H1 (cell line): ENCODE measurements around the gene SLC30A7. TPM values are rescaled to one million over a fixed set of nuclear protein-coding genes. Genes with fewer than 3 reads are reported as not detected.

Source experiments
- CTCF ChIA-PET: fragments of 300-600 bp; sonication (Branson Sonifier 250); formaldehyde crosslinking; loops from one replicate; lab custom pipeline; 2021; ENCODE audit not compliant: partially characterized antibody; lab: Charles Lee
- POLR2A ChIA-PET: fragments of 300-600 bp; sonication (Branson Sonifier 250); formaldehyde crosslinking; loops from one replicate; lab custom pipeline; 2021; ENCODE audit warnings: inconsistent platforms; ENCODE audit not compliant: partially characterized antibody; lab: Charles Lee
- DNase-seq, 2 experiments: peaks; one replicate each; pipeline versions ENCODE4 v3.0.0 to v3.0.0-alpha.2; 2010 to 2022; ENCODE audit warnings: low spot score in 2 of 2, low read depth in 1 of 2, mixed read lengths in 1 of 2
- FAIRE-seq: peaks from 2 replicates; lab custom pipeline; 2011; peaks lifted over from hg19 to GRCh38; lab: Jason Lieb, UNC
- H2AFZ ChIP-seq: 2 replicates; pipeline ENCODE4 v1.8.1; 2012; ENCODE audit warnings: low read length, inconsistent platforms
- H2AK5ac ChIP-seq: 2 replicates; pipeline ENCODE4 v1.6.1; 2013; ENCODE audit warnings: low read depth, low read length
- H2BK120ac ChIP-seq: replicated peaks from 2 replicates; pipeline ENCODE3; 2013; ENCODE audit warnings: low read depth, low read length, inconsistent platforms
- H2BK12ac ChIP-seq: 2 replicates; pipeline ENCODE4 v1.6.1; 2013; ENCODE audit warnings: low read depth, low read length
- H2BK15ac ChIP-seq: 2 replicates; pipeline ENCODE4 v1.6.1; 2013; ENCODE audit warnings: low read length
- H2BK20ac ChIP-seq: 2 replicates; pipeline ENCODE4 v1.6.1; 2013; ENCODE audit warnings: low read length
- H2BK5ac ChIP-seq: 2 replicates; pipeline ENCODE4 v1.6.1; 2013; ENCODE audit warnings: low read depth, low read length
- H3K14ac ChIP-seq: 2 replicates; pipeline ENCODE4 v1.6.1; 2013; ENCODE audit warnings: inconsistent platforms; ENCODE audit not compliant: insufficient read length
- H3K18ac ChIP-seq: 2 replicates; pipeline ENCODE4 v1.6.1; 2013; ENCODE audit warnings: low read length; ENCODE audit errors: extremely low read depth
- H3K23ac ChIP-seq: 2 replicates; pipeline ENCODE4 v1.6.1; 2013; ENCODE audit warnings: inconsistent platforms; ENCODE audit not compliant: insufficient read length
- H3K23me2 ChIP-seq: 2 replicates; pipeline ENCODE4 v1.6.1; 2013; ENCODE audit warnings: low read depth, low read length
- H3K27ac ChIP-seq: 2 replicates; pipeline ENCODE4 v1.6.1; 2011; ENCODE audit warnings: low read depth, low read length, inconsistent platforms
- H3K27me3 ChIP-seq, 4 experiments: replicated peaks in 1 of 4; 1 replicate in 1 of 4; 2 replicates in 3 of 4; pipeline versions ENCODE4 v1.6.1 to v1.8.1; 2011 to 2013; ENCODE audit warnings: low read length in 3 of 4, mild to moderate bottlenecking in 3 of 4, inconsistent platforms in 2 of 4, mixed read lengths in 2 of 4, moderate library complexity in 1 of 4; ENCODE audit not compliant: control insufficient read depth in 3 of 4, insufficient read depth in 3 of 4; ENCODE audit errors: extremely low read depth in 1 of 4
- H3K36me3 ChIP-seq, 4 experiments: 2 replicates each; pipeline versions ENCODE4 v1.6.1 to v1.8.1; 2011 to 2013; ENCODE audit warnings: mild to moderate bottlenecking in 4 of 4, low read length in 3 of 4, moderate library complexity in 2 of 4, control low read depth in 1 of 4, inconsistent platforms in 1 of 4; ENCODE audit not compliant: insufficient read depth in 4 of 4, control insufficient read depth in 2 of 4
- H3K4ac ChIP-seq: replicated peaks from 2 replicates; pipeline ENCODE3; 2013; ENCODE audit warnings: low read length, low read depth, mixed read lengths, inconsistent platforms; ENCODE audit not compliant: insufficient read length
- H3K4me1 ChIP-seq, 4 experiments: replicated peaks in 1 of 4; 1 replicate in 1 of 4; 2 replicates in 3 of 4; pipeline versions ENCODE4 v1.6.1 to v1.8.1; 2011 to 2013; ENCODE audit warnings: low read length in 3 of 4, inconsistent platforms in 2 of 4, mixed read lengths in 1 of 4; ENCODE audit not compliant: insufficient read depth in 4 of 4, control insufficient read depth in 3 of 4
- H3K4me2 ChIP-seq, 2 experiments: 2 replicates each; pipeline versions ENCODE4 v1.6.1 to v1.8.1; 2011 to 2013; ENCODE audit warnings: low read depth in 2 of 2, low read length in 2 of 2, control low read depth in 1 of 2, inconsistent platforms in 1 of 2, mild to moderate bottlenecking in 1 of 2; ENCODE audit not compliant: insufficient read depth in 1 of 2
- H3K4me3 ChIP-seq, 4 experiments: fragments of 200-600, 300-600 bp in 1 of 4; sonication (generic), shearing (Covaris generic), sonication (Bioruptor Twin) in 1 of 4; 2 replicates each; pipeline versions ENCODE4 v1.5.1 to v1.8.1; 2011 to 2016; ENCODE audit warnings: low read length in 4 of 4, low read depth in 3 of 4, control low read depth in 2 of 4, inconsistent platforms in 2 of 4, mild to moderate bottlenecking in 2 of 4, mixed read lengths in 1 of 4, moderate library complexity in 1 of 4; ENCODE audit not compliant: insufficient read depth in 2 of 4; ENCODE audit errors: extremely low read depth in 1 of 4
- H3K56ac ChIP-seq: replicated peaks from 2 replicates; pipeline ENCODE3; 2013; ENCODE audit warnings: low read depth, mild to moderate bottlenecking, mixed read lengths, low read length, inconsistent platforms; ENCODE audit not compliant: insufficient read length
- H3K79me1 ChIP-seq: 2 replicates; pipeline ENCODE4 v1.6.1; 2013; ENCODE audit warnings: low read depth, low read length, control low read depth
- H3K79me2 ChIP-seq, 2 experiments: 2 replicates each; pipeline versions ENCODE4 v1.6.1 to v1.8.1; 2012 to 2013; ENCODE audit warnings: low read length in 2 of 2, mild to moderate bottlenecking in 2 of 2, inconsistent platforms in 1 of 2; ENCODE audit not compliant: insufficient read depth in 2 of 2, control insufficient read depth in 1 of 2
- H3K9ac ChIP-seq, 4 experiments: replicated peaks in 1 of 4; 1 replicate in 1 of 4; 2 replicates in 3 of 4; pipeline versions ENCODE4 v1.6.1 to v1.8.1; 2011 to 2013; ENCODE audit warnings: low read depth in 3 of 4, low read length in 3 of 4, control low read depth in 2 of 4, mild to moderate bottlenecking in 2 of 4, moderate library complexity in 2 of 4, inconsistent platforms in 1 of 4; ENCODE audit errors: extremely low read depth in 1 of 4
- H3K9me3 ChIP-seq, 2 experiments: 2 replicates each; pipeline versions ENCODE4 v1.6.1 to v1.8.1; 2012 to 2013; ENCODE audit warnings: mild to moderate bottlenecking in 2 of 2, moderate library complexity in 2 of 2, control low read depth in 1 of 2, inconsistent platforms in 1 of 2, low read depth in 1 of 2, low read length in 1 of 2, mixed read lengths in 1 of 2; ENCODE audit not compliant: insufficient read depth in 2 of 2
- H4K20me1 ChIP-seq, 2 experiments: replicated peaks in 1 of 2; 2 replicates each; pipeline versions ENCODE3 to v1.8.1; 2011 to 2013; ENCODE audit warnings: inconsistent platforms in 2 of 2, low read length in 2 of 2, mild to moderate bottlenecking in 1 of 2; ENCODE audit not compliant: insufficient read depth in 2 of 2, control insufficient read depth in 1 of 2
- H4K5ac ChIP-seq: 2 replicates; pipeline ENCODE4 v1.6.1; 2013; ENCODE audit warnings: low read length, low read depth, mixed read lengths, inconsistent platforms; ENCODE audit not compliant: insufficient read length
- H4K8ac ChIP-seq: 2 replicates; pipeline ENCODE4 v1.8.0; 2013; ENCODE audit warnings: mild to moderate bottlenecking, moderate library complexity, low read length, inconsistent platforms; ENCODE audit not compliant: insufficient read depth; ENCODE audit errors: extremely low read depth
- H4K91ac ChIP-seq: replicated peaks from 2 replicates; pipeline ENCODE3; 2013; ENCODE audit warnings: low read length, mixed read lengths, inconsistent platforms; ENCODE audit not compliant: insufficient read length
- EZH2 ChIP-seq: fragments of 200-600 bp; sonication (generic); IDR thresholded peaks from 2 replicates; pipeline ENCODE4 v1.7.1; 2012; ENCODE audit warnings: low read depth, mild to moderate bottlenecking, moderate library complexity, low read length, inconsistent platforms; ENCODE audit not compliant: severe bottlenecking
- POLR2AphosphoS5 ChIP-seq: IDR thresholded peaks from 2 replicates; pipeline ENCODE4 v1.6.1; 2011; ENCODE audit warnings: low read depth, low read length
- RFX5 ChIP-seq: IDR thresholded peaks from 2 replicates; pipeline ENCODE4 v1.6.1; 2011; ENCODE audit warnings: low read depth, low read length, improper control_type of control experiment, borderline replicate concordance
- TEAD4 ChIP-seq: IDR thresholded peaks from 2 replicates; pipeline ENCODE4 v1.6.1; 2012; ENCODE audit warnings: low read depth, low read length, inconsistent platforms, mixed read lengths
- WGBS, 2 experiments: shearing (Covaris generic) in 1 of 2; methylation state at CpG; one replicate each; pipeline versions ENCODE4 v1.1.6 to v1.1.7; 2013 to 2015; ENCODE audit warnings: low lambda C conversion rate in 2 of 2, mixed read lengths in 2 of 2, inconsistent platforms in 1 of 2, low coverage in 1 of 2, missing lambda C conversion rate in 1 of 2; ENCODE audit not compliant: insufficient replicate concordance in 2 of 2, insufficient coverage in 1 of 2, insufficient read length in 1 of 2; ENCODE audit errors: extremely low coverage in 1 of 2, missing lambda C conversion rate in 1 of 2; 5-methylcytosine and 5-hydroxymethylcytosine counted together
- polyA plus RNA-seq, 7 experiments: library from polyadenylated mRNA; depleted of rRNA in 3 of 7; stranded (reverse) in 5 of 7; unstranded in 2 of 7; fragments of >200 nt in 5 of 7; fragments of 200-250 nt in 2 of 7; gene quantifications; 1 replicate in 5 of 7; 2 replicates in 1 of 7; 4 replicates in 1 of 7; pipeline versions ENCODE4 v1.2.1 to v1.2.3, GENCODE V29; 2011 to 2013; ENCODE audit warnings: missing spikeins in 2 of 7, mixed read lengths in 2 of 7
- total RNA-seq: library from RNA; stranded (reverse); fragmentation: NEBNext Ultra II Directional; extraction: Animal tissue kit (Norgen Biotek cat#: 25700); gene quantifications from 2 replicates; pipeline ENCODE4 v1.2.1, GENCODE V29; 2021

SLC30A7 gene
- total and polyA plus RNA-seq, 2 of the 8 experiments (the other 6 are each of a cell fraction or from before 2014, with no cell fraction given) = 5.5 to 22.1 TPM

DNA sequence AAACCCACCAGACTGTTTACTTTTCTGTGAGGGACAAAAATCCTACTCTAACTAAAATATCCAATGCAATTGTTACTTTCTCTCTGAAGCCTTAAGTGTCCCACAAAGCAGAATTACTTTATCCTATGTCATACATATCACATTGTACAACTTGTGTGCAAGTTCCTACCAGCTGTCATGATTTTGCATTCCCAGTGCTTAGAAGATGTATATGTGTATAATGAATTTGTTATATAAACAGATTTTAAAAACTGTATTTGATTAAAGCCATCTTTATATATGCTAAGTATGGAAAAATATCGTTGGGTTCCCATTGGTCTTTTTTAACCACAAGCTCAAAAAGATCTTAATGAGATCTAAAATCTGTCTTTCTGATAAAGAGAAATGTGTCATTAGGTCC is 72.7 kb downstream of the SLC30A7 start:
- Histone ChIP-seq H3K18ac (no peak overlapping the region), H3K4me1 (peaks cover 0 to 6% (median 0%) of the 10 kb centered on the region in 4 experiments; a peak in 1 of 7 replicates), H3K4ac (no peak overlapping the region), H4K91ac (no peak overlapping the region), H2BK15ac (no peak overlapping the region), H3K79me2 (no peaks in the 10 kb centered on the region), H4K5ac (no peak overlapping the region), H3K9me3 (no peaks in the 10 kb centered on the region), H4K8ac (no peak overlapping the region), H3K23ac (no peak overlapping the region), H3K23me2 (no peaks in the 10 kb centered on the region), H3K36me3 (peaks cover 3 to 13% (median 5%) of the 10 kb centered on the region in 4 experiments; a peak in 6 of 8 replicates), H3K4me2 (no peak overlapping the region), H3K14ac (no peak overlapping the region), H2AFZ (no peak overlapping the region), H3K9ac (no peak overlapping the region), H2BK120ac (no peak overlapping the region), H2BK20ac (no peak overlapping the region), H2BK5ac (no peak overlapping the region), H3K27me3 (no peaks in the 10 kb centered on the region), H3K27ac (no peak overlapping the region), H2AK5ac (no peak overlapping the region), H3K79me1 (no peaks in the 10 kb centered on the region), H4K20me1 (no peaks in the 10 kb centered on the region), H3K4me3 (no peak overlapping the region), H3K56ac (no peak overlapping the region), H2BK12ac (no peak overlapping the region)
- FAIRE-seq = no peak
- WGBS, 2 experiments = 93% methylated on average over 1 of the region's 1 CpG; no CpG with 5 or more reads in 1 of the 2 experiments
- ChIA-PET POLR2A (interaction anchor here (1.2 kb wide), 1 partner anchor 15 kb away, joined by 4 read pairs; no protein-coding TSS in a partner anchor), CTCF (interaction anchor here (0.7 kb wide), 1 partner anchor 401 kb away, joined by 3 read pairs; no protein-coding TSS in a partner anchor)
- TF ChIP-seq RFX5 (no peak), EZH2 (no peak), TEAD4 (no peak), POLR2AphosphoS5 (no peak)
- no peak for DNase-seq
